NCI-H460 (cell line): ENCODE results near the gene IGFBP1. TPM values are rescaled to one million over a fixed set of nuclear protein-coding genes. Genes with fewer than 3 reads are reported as not detected.
"Not testable (repeated sequence)": the region's sequence is repeated elsewhere in the genome, so short reads cannot be mapped to it uniquely, and the experiment has no call there.

Experiments
- DNase-seq: peaks from one replicate; pipeline ENCODE4 v3.0.0-alpha.2; 2016; ENCODE audit warnings: low read depth; ENCODE audit errors: extremely low read depth
- polyA plus RNA-seq: library from polyadenylated mRNA; depleted of rRNA; stranded (reverse); fragments of >200 nt; gene quantifications from 2 replicates; pipeline ENCODE4 v1.2.3, GENCODE V29; 2014; cell fraction: nucleus; rRNA removed
- total RNA-seq: library from RNA; depleted of rRNA; stranded (reverse); fragments of >200 nt; shearing (Covaris generic); gene quantifications from 2 replicates; pipeline ENCODE4 v1.2.3, GENCODE V29; 2014; rRNA removed

The IGFBP1 gene
- total RNA-seq: 1.8 and 2.4 TPM in 2 replicates
- polyA plus RNA-seq: not detected in 2 replicates

- no peak for DNase-seq
Measured at GRCh38 chr7:45888185-45888992, at the start of gene IGFBP1. TSS of gene IGFBP1 (plus strand) at chr7:45888488. CDS start at chr7:45888653, 165 bp downstream.

- DNase-seq: not testable (repeated sequence)
Measured at GRCh38 chr7:45838852-45839251, 49.4 kb upstream of the IGFBP1 start.

GRCh38 chr7:45841926-45842717 is 46.2 kb upstream of the IGFBP1 start:
- not testable (repeated sequence) for DNase-seq

GRCh38 chr7:45846536-45846935 is 41.8 kb upstream of the IGFBP1 start:
- not testable (repeated sequence) for DNase-seq

- DNase-seq: not testable (repeated sequence)
Measured at GRCh38 chr7:45848734-45849133, 39.6 kb upstream of the IGFBP1 start.

GRCh38 chr7:45852984-45853383 is 35.3 kb upstream of the IGFBP1 start:
- DNase-seq: not testable (repeated sequence)

- DNase-seq: not testable (repeated sequence)
Measured at GRCh38 chr7:45853491-45853890, 34.8 kb upstream of the IGFBP1 start.

- not testable (repeated sequence) for DNase-seq
Measured at GRCh38 chr7:45855680-45856079, 32.6 kb upstream of the IGFBP1 start.

GRCh38 chr7:45856888-45857287 is 31.4 kb upstream of the IGFBP1 start:
- DNase-seq: not testable (repeated sequence)

- DNase-seq: no peak
Measured at GRCh38 chr7:45863715-45864114, 24.6 kb upstream of the IGFBP1 start.

GRCh38 chr7:45865594-45866410 is 22.5 kb upstream of the IGFBP1 start:
- no peak for DNase-seq

- DNase-seq: no peak
Measured at GRCh38 chr7:45867471-45867870, 20.8 kb upstream of the IGFBP1 start.

GRCh38 chr7:45869426-45869825 is 18.9 kb upstream of the IGFBP1 start:
- no peak for DNase-seq

GRCh38 chr7:45872116-45873034 is 15.9 kb upstream of the IGFBP1 start:
- DNase-seq: no peak

GRCh38 chr7:45873035-45873354 is 15.3 kb upstream of the IGFBP1 start, which contains the start of gene CCDC201:
TSS of gene CCDC201 (minus strand) at chr7:45873082. CDS start at chr7:45873007, 75 bp downstream.
- DNase-seq: no peak

- DNase-seq: no peak
Measured at GRCh38 chr7:45873355-45873754, 14.9 kb upstream of the IGFBP1 start.

GRCh38 chr7:45874408-45875131 is 13.7 kb upstream of the IGFBP1 start:
- DNase-seq: peak; percentile 21

GRCh38 chr7:45876519-45876918 is 11.8 kb upstream of the IGFBP1 start:
- DNase-seq: no peak
